ENCODE results near the gene MRAP2. TPM values are rescaled to one million over a fixed set of nuclear protein-coding genes. Genes with fewer than 3 reads are reported as not detected.
"Not testable (repeated sequence)": the region's sequence is repeated elsewhere in the genome, so short reads cannot be mapped to it uniquely, and the experiment has no call there.

Gene MRAP2
- total RNA-seq, 4 donors from 2014 or later = 0.19 to 0.47 TPM; not detected in 2

- ATAC-seq (ENCODE audit: low FRiP score) = peak; percentile 48
- DNase-seq (ENCODE audit: low spot score) = no peak
- no peak for TF ChIP-seq CTCF (IDR thresholded peaks at IDR 0.05)
Measured at GRCh38 chr6:84027340-84028181, 6.0 kb upstream of the MRAP2 start.

DNA sequence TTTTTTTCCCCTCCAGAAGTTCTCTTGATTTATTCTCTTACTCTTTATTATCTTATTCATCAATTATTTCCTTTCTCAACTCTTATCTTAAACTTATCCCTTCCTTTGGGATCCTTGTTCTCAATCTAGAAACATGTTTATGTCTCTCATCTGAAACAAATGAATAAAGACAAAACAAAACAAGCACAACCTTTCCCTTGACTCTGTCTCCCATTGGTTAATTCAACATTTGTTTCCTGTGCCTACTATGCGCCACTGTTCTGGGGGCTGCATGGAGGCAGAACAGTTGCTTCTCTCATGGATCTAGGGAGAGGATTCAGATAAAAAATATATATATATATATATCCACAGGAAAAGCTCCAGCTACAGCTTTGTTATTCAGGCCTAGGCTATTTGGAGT, 5.2 kb upstream of the MRAP2 start:
- ATAC-seq (ENCODE audit: low FRiP score) (no peak), DNase-seq (ENCODE audit: low spot score) (no peak)
- no peak for TF ChIP-seq CTCF (IDR thresholded peaks at IDR 0.05)

GRCh38 chr6:84032000-84032399, 1.6 kb upstream of the MRAP2 start:
- DNase-seq (ENCODE audit: low spot score); ATAC-seq (ENCODE audit: low FRiP score): not testable (repeated sequence)

DNA sequence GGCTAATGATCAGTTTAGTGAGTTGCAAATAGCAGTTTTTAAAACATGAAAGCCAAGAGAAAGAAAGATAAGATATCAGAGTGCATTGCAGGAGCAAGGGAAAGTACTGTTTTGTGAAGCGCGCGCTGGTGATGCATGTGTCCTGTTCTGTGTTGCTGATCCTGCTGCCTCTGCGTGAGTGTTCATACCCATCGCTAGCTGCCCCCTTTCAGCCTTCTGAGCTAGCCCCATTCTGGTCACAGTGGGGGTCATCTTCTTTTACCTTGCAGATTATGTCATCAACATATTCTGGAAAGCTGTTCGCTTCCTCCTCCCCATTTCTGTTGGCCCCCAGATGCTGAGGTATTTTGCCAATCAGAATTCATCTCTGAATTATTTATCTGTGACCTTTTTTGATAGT, 1.9 kb downstream of the MRAP2 start:
- DNase-seq (ENCODE audit: low spot score) (no peak), ATAC-seq (ENCODE audit: low FRiP score) (no peak)
- no peak for TF ChIP-seq CTCF (IDR thresholded peaks at IDR 0.05)

DNA sequence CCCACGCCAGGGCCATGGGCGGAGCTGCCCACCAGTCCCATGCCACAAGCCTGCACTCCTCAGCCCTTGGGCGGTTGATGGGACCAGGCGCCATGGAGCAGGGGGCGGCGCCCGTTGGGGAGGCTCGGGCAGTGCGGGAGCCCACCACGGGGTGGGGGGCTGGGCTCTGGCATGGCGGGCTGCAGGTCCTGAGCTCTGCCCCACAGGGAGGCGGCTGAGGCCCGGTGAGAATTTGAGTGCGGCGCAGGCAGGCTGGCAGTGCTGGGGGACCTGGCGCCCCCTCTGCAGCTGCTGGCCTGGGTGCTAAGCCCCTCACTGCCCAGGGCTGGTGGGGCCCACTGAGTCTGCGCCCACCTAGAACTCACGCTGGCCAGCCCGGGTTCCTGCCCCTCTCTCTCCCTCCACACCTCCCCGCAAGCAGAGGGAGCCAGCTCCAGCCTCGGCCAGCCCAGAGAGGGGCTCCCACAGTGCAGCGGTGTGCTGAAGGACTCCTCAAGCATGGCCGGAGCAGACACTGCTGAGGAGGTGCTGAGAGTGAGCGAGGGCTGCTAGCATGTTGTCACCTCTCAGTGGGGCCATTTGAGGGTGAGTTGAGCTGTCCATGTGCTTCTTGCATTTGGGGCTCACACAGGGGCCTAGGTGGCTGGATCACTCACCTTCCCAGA, 4.0 kb downstream of the MRAP2 start:
- no peak for TF ChIP-seq CTCF (IDR thresholded peaks at IDR 0.05)
- no peak for DNase-seq (ENCODE audit: low spot score)
- ATAC-seq (ENCODE audit: low FRiP score) = no peak

DNA sequence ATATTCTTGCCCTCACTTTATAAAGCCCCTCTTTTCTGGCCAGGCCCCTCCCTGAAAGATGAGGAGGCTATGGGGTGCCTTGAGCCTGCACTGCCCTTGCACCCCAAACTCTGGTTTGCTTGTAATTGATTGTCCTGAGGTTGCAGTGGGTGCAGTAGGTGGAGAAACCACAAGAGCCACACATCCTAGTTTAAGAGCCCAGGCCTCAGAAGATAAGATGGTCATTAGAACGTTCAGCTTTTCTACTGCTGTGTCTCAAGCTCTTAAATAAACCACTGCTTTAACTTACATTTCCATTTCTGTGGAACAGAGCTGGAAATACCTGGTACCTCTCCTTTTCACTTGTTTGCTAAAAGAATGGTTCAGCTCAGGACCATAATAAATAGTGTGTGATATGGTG, 9.0 kb downstream of the MRAP2 start:
- no peak for DNase-seq (ENCODE audit: low spot score)
- TF ChIP-seq CTCF (IDR thresholded peaks at IDR 0.05) = no peak
- no peak for ATAC-seq (ENCODE audit: low FRiP score)

DNA sequence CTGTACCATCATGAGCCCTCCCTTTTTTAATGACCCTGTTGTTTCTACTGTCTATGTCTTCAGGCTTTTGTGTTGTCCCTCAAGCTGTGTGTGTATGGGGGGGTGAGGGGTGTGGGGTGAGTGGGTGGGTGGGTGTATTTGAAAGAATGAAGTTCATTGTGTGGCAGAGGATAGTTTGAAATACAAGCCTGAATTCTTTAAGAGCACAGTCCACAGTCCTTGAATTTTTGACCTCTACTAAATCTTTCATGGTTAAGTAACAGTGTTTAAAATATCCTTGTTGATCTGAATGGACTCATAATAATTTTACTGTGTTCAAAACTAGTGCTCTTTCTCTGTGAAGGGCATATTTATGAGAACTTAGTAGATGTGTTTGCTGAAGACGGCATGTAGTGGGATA, 10.0 kb downstream of the MRAP2 start:
- no peak for TF ChIP-seq CTCF (IDR thresholded peaks at IDR 0.05)
- no peak for ATAC-seq (ENCODE audit: low FRiP score)
- DNase-seq (ENCODE audit: low spot score) = no peak

Data from omental fat pad (tissue), 4 donors.